NB4 (cell line): ENCODE results near the gene XKR8.

Source experiments
- DNase-seq: peaks from one replicate; pipeline ENCODE4 v3.0.0; 2010; ENCODE audit warnings: low read depth
- H3K4me3 ChIP-seq: one replicate; pipeline ENCODE4 v1.5.1; 2011; ENCODE audit warnings: mild to moderate bottlenecking, low read depth, low read length, moderate library complexity
- CTCF ChIP-seq: IDR thresholded peaks from one replicate; pipeline ENCODE4 v1.5.1; 2012; ENCODE audit warnings: low read depth, low read length
- MAX ChIP-seq: IDR thresholded peaks from 2 replicates; pipeline ENCODE4 v1.6.1; 2011; ENCODE audit warnings: low read depth, low read length
- MYC ChIP-seq: IDR thresholded peaks from 2 replicates; pipeline ENCODE4 v1.6.1; 2011; ENCODE audit warnings: low read depth, low read length
- POLR2A ChIP-seq: IDR thresholded peaks from 2 replicates; pipeline ENCODE4 v1.6.1; 2011; ENCODE audit warnings: mild to moderate bottlenecking; ENCODE audit not compliant: insufficient read length; ENCODE audit errors: extremely low read depth

The XKR8 gene

GRCh38 chr1:27973771-27974416, 14.1 kb downstream of the XKR8 start:
- no peak for TF ChIP-seq MYC
- no peak for TF ChIP-seq MAX
- TF ChIP-seq CTCF: no peak
- TF ChIP-seq POLR2A: no peak
- DNase-seq: no peak
- H3K4me3 ChIP-seq: no peak overlapping the region

- no peak overlapping the region for H3K4me3 ChIP-seq
- TF ChIP-seq MAX: no peak
- no peak for TF ChIP-seq POLR2A
- no peak for TF ChIP-seq CTCF
- TF ChIP-seq MYC: no peak
- no peak for DNase-seq
Measured at GRCh38 chr1:27974417-27974781, 14.6 kb downstream of the XKR8 start.

GRCh38 chr1:27979151-27979858, 19.5 kb downstream of the XKR8 start:
- no peak for TF ChIP-seq CTCF
- no peak for TF ChIP-seq POLR2A
- no peak for TF ChIP-seq MAX
- TF ChIP-seq MYC: no peak
- DNase-seq: peak; percentile 75
- H3K4me3 ChIP-seq: no peak overlapping the region

GRCh38 chr1:27979859-27980201, 20.1 kb downstream of the XKR8 start:
- H3K4me3 ChIP-seq: no peak overlapping the region
- no peak for TF ChIP-seq POLR2A
- TF ChIP-seq MYC: no peak
- no peak for TF ChIP-seq MAX
- TF ChIP-seq CTCF: no peak
- no peak for DNase-seq

GRCh38 chr1:27980216-27980845, 20.6 kb downstream of the XKR8 start:
- TF ChIP-seq MAX: no peak
- no peak for TF ChIP-seq MYC
- TF ChIP-seq CTCF: no peak
- TF ChIP-seq POLR2A: no peak
- no peak for DNase-seq

More at GRCh38 chr1:27980216-27980845, 20.6 kb downstream of the XKR8 start:
- no peak overlapping the region for H3K4me3 ChIP-seq
